Liver (tissue), 9 donors: ENCODE measurements around the gene PIAS1. TPM values are rescaled to one million over a fixed set of nuclear protein-coding genes. Genes with fewer than 3 reads are reported as not detected.

ENCODE experiments used
- DNase-seq: peaks from one replicate; pipeline ENCODE4 v3.0.0-alpha.2; 2017; ENCODE audit warnings: low spot score
- H3K27ac ChIP-seq, 2 donors: one replicate each; pipeline ENCODE4 v1.7.0; 2013; ENCODE audit warnings: inconsistent platforms in 2 of 2, low read length in 2 of 2, control low read depth in 1 of 2, low read depth in 1 of 2, mild to moderate bottlenecking in 1 of 2
- H3K27me3 ChIP-seq, 4 donors: one replicate each; pipeline versions ENCODE4 v1.6.1 to v1.7.0; 2013; ENCODE audit warnings: low read length in 3 of 4, inconsistent platforms in 1 of 4, mild to moderate bottlenecking in 1 of 4, moderate library complexity in 1 of 4; ENCODE audit not compliant: control insufficient read depth in 4 of 4, insufficient read depth in 4 of 4
- H3K36me3 ChIP-seq, 4 donors: one replicate each; pipeline versions ENCODE4 v1.6.1 to v1.7.0; 2013; ENCODE audit warnings: low read length in 3 of 4, mild to moderate bottlenecking in 3 of 4, low read depth in 1 of 4, moderate library complexity in 1 of 4; ENCODE audit not compliant: control insufficient read depth in 4 of 4, insufficient read depth in 3 of 4
- H3K4me1 ChIP-seq, 4 donors: one replicate each; pipeline versions ENCODE4 v1.6.1 to v1.7.0; 2013; ENCODE audit warnings: low read length in 3 of 4, mild to moderate bottlenecking in 3 of 4, moderate library complexity in 1 of 4; ENCODE audit not compliant: control insufficient read depth in 4 of 4, insufficient read depth in 4 of 4
- H3K4me3 ChIP-seq, 3 donors: one replicate each; pipeline versions ENCODE4 v1.6.1 to v1.7.0; 2013; ENCODE audit warnings: low read length in 3 of 3, control low read depth in 1 of 3, low read depth in 1 of 3, mild to moderate bottlenecking in 1 of 3
- H3K9ac ChIP-seq, 2 donors: one replicate each; pipeline ENCODE4 v1.7.0; 2013; ENCODE audit warnings: low read length in 2 of 2, mild to moderate bottlenecking in 2 of 2, moderate library complexity in 2 of 2, control low read depth in 1 of 2, low read depth in 1 of 2
- H3K9me3 ChIP-seq, 4 donors: one replicate each; pipeline versions ENCODE4 v1.6.1 to v1.7.0; 2013; ENCODE audit warnings: low read length in 3 of 4; ENCODE audit not compliant: control insufficient read depth in 4 of 4
- CTCF ChIP-seq: fragments of 150-350 bp; IDR thresholded peaks from 2 replicates; pipeline ENCODE4 v1.5.1; 2017; ENCODE audit warnings: improper control_type of control experiment, low read depth, low read length; ENCODE audit not compliant: missing input control
- EGR1 ChIP-seq, 2 donors: IDR thresholded peaks; 2 replicates each; pipeline ENCODE4 v1.6.1; 2016 to 2018; ENCODE audit warnings: antibody characterized with exemption in 2 of 2, low read depth in 2 of 2
- HNF4A ChIP-seq, 2 donors: conservative IDR thresholded peaks; 2 replicates each; pipeline ENCODE4 v1.6.1; 2016; ENCODE audit warnings: antibody characterized with exemption in 2 of 2, mild to moderate bottlenecking in 2 of 2
- HNF4G ChIP-seq: IDR thresholded peaks from 2 replicates; pipeline ENCODE4 v1.6.1; 2016; ENCODE audit warnings: antibody characterized with exemption
- JUND ChIP-seq, 2 donors: IDR thresholded peaks; 2 replicates each; pipeline ENCODE4 v1.6.1; 2016; ENCODE audit warnings: antibody characterized with exemption in 2 of 2
- NR2F2 ChIP-seq: IDR thresholded peaks from 2 replicates; pipeline ENCODE4 v1.6.1; 2016; ENCODE audit warnings: antibody characterized with exemption
- RAD21 ChIP-seq, 2 donors: IDR thresholded peaks; 2 replicates each; pipeline ENCODE4 v1.6.1; 2016; ENCODE audit warnings: antibody characterized with exemption in 2 of 2, mild to moderate bottlenecking in 2 of 2
- TAF1 ChIP-seq: conservative IDR thresholded peaks from 2 replicates; pipeline ENCODE4 v1.6.1; 2016; ENCODE audit warnings: antibody characterized with exemption, mild to moderate bottlenecking
- YY1 ChIP-seq: IDR thresholded peaks from 2 replicates; pipeline ENCODE4 v1.6.1; 2016; ENCODE audit warnings: antibody characterized with exemption, mild to moderate bottlenecking
- WGBS: extraction: QIAGEN DNeasy Blood & Tissue Kit; methylation state at CpG from one replicate; pipeline ENCODE4 v1.1.7; 2013; 5-methylcytosine and 5-hydroxymethylcytosine counted together
- polyA plus RNA-seq, 2 donors: library from polyadenylated mRNA; stranded (reverse) in 1 of 2; unstranded in 1 of 2; fragments of 200-250 nt in 1 of 2; fragments of >200 nt in 1 of 2; fragmentation: Nextera tagmentation in 1 of 2; extraction: Ambion mirVana in 1 of 2; gene quantifications; one replicate each; pipeline versions ENCODE4 v1.2.1 to v1.2.3, GENCODE V29; 2013 to 2015
- total RNA-seq, 2 donors: library from RNA; depleted of rRNA; stranded (reverse); fragments of >200 nt; gene quantifications; one replicate each; pipeline ENCODE4 v1.2.3, GENCODE V29; 2014
- TF ChIP-seq, protein P1 (sequence below): IDR thresholded peaks from 2 replicates; pipeline ENCODE4 v1.6.1; 2016; ENCODE audit warnings: antibody characterized with exemption
- TF ChIP-seq, protein P2 (sequence below): IDR thresholded peaks from 2 replicates; pipeline ENCODE4 v1.6.1; 2016; ENCODE audit warnings: antibody characterized with exemption, mild to moderate bottlenecking
- TF ChIP-seq, protein P3 (sequence below): IDR thresholded peaks from 2 replicates; pipeline ENCODE4 v1.6.1; 2016; ENCODE audit warnings: antibody characterized with exemption
- donor health status: healthy.
- donor health status: healthy.
- donor health status: healthy.
- donor health status: healthy.
- donor health status: healthy.

PIAS1 gene
- total and polyA plus RNA-seq, 4 donors, result 5.6 to 18.8 (median 13.2) TPM

GRCh38 chr15:68173119-68173518 is 119.0 kb downstream of the PIAS1 start:
- no peaks in the 10 kb centered on the region for H3K4me1 ChIP-seq
- no peak overlapping the region for H3K9ac ChIP-seq
- no peaks in the 10 kb centered on the region for H3K27me3 ChIP-seq
- no peak for TF ChIP-seq TAF1
- no peak for TF ChIP-seq JUND (IDR thresholded peaks at IDR 0.05)
- TF ChIP-seq NR2F2, result no peak
- TF ChIP-seq, protein P1, sequence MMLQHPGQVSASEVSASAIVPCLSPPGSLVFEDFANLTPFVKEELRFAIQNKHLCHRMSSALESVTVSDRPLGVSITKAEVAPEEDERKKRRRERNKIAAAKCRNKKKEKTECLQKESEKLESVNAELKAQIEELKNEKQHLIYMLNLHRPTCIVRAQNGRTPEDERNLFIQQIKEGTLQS, result no peak
- TF ChIP-seq RAD21 (IDR thresholded peaks at IDR 0.05), result no peak
- no peak for TF ChIP-seq EGR1 (IDR thresholded peaks at IDR 0.05; ENCODE audit: low read depth in 2 of 2)
- 97% methylated on average over 4 of the region's 4 CpGs for WGBS
- H3K36me3 ChIP-seq, result peaks cover 2 to 31% (median 18%) of the 10 kb centered on the region in 4 donors
- no peaks in the 10 kb centered on the region for H3K9me3 ChIP-seq
- no peak overlapping the region for H3K27ac ChIP-seq
- H3K4me3 ChIP-seq, result no peak overlapping the region
- no peak for DNase-seq

DNA sequence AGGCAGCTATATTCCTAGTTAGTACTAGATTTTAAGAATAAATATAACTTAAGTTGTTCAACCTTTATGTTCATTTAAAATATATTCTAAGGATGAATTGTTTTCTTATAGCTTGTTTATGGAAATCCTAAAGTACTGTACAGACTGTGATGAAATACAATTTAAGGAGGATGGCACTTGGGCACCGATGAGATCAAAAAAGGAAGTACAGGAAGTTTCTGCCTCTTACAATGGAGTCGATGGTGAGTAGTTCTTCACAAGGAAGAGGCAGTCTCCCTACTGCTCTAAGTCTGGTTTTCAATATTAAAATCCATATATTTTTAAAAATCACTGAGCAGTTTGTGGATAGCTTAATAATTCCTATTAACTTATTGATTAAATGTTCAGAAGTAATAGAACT is 121.4 kb downstream of the PIAS1 start:
- no peak overlapping the region for H3K27ac ChIP-seq
- H3K9ac ChIP-seq, result no peak overlapping the region
- 69% methylated on average over 2 of the region's 2 CpGs for WGBS
- DNase-seq, result no peak
- no peak overlapping the region for H3K4me3 ChIP-seq
- no peaks in the 10 kb centered on the region for H3K4me1 ChIP-seq
- H3K9me3 ChIP-seq, result no peaks in the 10 kb centered on the region
- TF ChIP-seq, protein P2, sequence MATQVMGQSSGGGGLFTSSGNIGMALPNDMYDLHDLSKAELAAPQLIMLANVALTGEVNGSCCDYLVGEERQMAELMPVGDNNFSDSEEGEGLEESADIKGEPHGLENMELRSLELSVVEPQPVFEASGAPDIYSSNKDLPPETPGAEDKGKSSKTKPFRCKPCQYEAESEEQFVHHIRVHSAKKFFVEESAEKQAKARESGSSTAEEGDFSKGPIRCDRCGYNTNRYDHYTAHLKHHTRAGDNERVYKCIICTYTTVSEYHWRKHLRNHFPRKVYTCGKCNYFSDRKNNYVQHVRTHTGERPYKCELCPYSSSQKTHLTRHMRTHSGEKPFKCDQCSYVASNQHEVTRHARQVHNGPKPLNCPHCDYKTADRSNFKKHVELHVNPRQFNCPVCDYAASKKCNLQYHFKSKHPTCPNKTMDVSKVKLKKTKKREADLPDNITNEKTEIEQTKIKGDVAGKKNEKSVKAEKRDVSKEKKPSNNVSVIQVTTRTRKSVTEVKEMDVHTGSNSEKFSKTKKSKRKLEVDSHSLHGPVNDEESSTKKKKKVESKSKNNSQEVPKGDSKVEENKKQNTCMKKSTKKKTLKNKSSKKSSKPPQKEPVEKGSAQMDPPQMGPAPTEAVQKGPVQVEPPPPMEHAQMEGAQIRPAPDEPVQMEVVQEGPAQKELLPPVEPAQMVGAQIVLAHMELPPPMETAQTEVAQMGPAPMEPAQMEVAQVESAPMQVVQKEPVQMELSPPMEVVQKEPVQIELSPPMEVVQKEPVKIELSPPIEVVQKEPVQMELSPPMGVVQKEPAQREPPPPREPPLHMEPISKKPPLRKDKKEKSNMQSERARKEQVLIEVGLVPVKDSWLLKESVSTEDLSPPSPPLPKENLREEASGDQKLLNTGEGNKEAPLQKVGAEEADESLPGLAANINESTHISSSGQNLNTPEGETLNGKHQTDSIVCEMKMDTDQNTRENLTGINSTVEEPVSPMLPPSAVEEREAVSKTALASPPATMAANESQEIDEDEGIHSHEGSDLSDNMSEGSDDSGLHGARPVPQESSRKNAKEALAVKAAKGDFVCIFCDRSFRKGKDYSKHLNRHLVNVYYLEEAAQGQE, result no peak
- no peak for TF ChIP-seq YY1
- no peak for TF ChIP-seq RAD21 (IDR thresholded peaks at IDR 0.05)
- TF ChIP-seq HNF4G, result no peak
- no peak for TF ChIP-seq EGR1 (IDR thresholded peaks at IDR 0.05; ENCODE audit: low read depth in 2 of 2)
- TF ChIP-seq JUND (IDR thresholded peaks at IDR 0.05), result no peak
- TF ChIP-seq TAF1, result no peak
- no peak for TF ChIP-seq HNF4A (conservative IDR thresholded peaks at IDR 0.05)
- TF ChIP-seq NR2F2, result no peak
- no peak for TF ChIP-seq CTCF
- TF ChIP-seq, protein P3, sequence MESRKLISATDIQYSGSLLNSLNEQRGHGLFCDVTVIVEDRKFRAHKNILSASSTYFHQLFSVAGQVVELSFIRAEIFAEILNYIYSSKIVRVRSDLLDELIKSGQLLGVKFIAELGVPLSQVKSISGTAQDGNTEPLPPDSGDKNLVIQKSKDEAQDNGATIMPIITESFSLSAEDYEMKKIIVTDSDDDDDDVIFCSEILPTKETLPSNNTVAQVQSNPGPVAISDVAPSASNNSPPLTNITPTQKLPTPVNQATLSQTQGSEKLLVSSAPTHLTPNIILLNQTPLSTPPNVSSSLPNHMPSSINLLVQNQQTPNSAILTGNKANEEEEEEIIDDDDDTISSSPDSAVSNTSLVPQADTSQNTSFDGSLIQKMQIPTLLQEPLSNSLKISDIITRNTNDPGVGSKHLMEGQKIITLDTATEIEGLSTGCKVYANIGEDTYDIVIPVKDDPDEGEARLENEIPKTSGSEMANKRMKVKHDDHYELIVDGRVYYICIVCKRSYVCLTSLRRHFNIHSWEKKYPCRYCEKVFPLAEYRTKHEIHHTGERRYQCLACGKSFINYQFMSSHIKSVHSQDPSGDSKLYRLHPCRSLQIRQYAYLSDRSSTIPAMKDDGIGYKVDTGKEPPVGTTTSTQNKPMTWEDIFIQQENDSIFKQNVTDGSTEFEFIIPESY, result no peak
- no peaks in the 10 kb centered on the region for H3K27me3 ChIP-seq
- H3K36me3 ChIP-seq, result peaks cover 0 to 35% (median 18%) of the 10 kb centered on the region in 4 donors
